Activated T-helper 1 cell treated with anti-CD3 and anti-CD28 coated beads, Interleukin-12 subunit alpha, Interleukin-12 subunit beta, Interleukin-2, Interleukin-4 antibody, amounts not matched to agents 30 ng/mL and 10 ng/mL and 1 ng/mL, durations not matched to agents 14 hours and 24 hours and 36 hours (primary cell): ENCODE data around the gene BCAR1. TPM values are rescaled to one million over a fixed set of nuclear protein-coding genes. Genes with fewer than 3 reads are reported as not detected.
"Not testable (repeated sequence)": the region's sequence is repeated elsewhere in the genome, so short reads cannot be mapped to it uniquely, and the experiment has no call there.

Experiments used
- DNase-seq: peaks from one replicate; pipeline ENCODE4 v3.0.0; 2021; ENCODE audit warnings: low spot score
- H3K27ac Mint-ChIP-seq: one replicate; pipeline ENCODE4 v1.8.0; 2021; ENCODE audit warnings: mild to moderate bottlenecking, mixed read lengths
- H3K27me3 Mint-ChIP-seq: one replicate; pipeline ENCODE4 v1.8.0; 2022; ENCODE audit warnings: mild to moderate bottlenecking, moderate library complexity, mixed read lengths; ENCODE audit not compliant: insufficient read depth
- H3K36me3 Mint-ChIP-seq: one replicate; pipeline ENCODE4 v1.8.0; 2021; ENCODE audit warnings: low read depth, mixed read lengths
- H3K4me1 Mint-ChIP-seq: one replicate; pipeline ENCODE4 v1.8.0; 2021; ENCODE audit warnings: low read depth, mixed read lengths
- H3K4me3 Mint-ChIP-seq: one replicate; pipeline ENCODE4 v1.8.0; 2021; ENCODE audit warnings: mild to moderate bottlenecking, moderate library complexity, mixed read lengths
- H3K9me3 Mint-ChIP-seq: one replicate; pipeline ENCODE4 v1.8.0; 2021; ENCODE audit warnings: mixed read lengths
- intact Hi-C: fragments of 100-400 bp; cut with micrococcal nuclease; formaldehyde crosslinking; loops from one replicate; pipeline ENCODE4 v1.15.1; 2024
- total RNA-seq: library from RNA; stranded (reverse); gene quantifications from 2 replicates; pipeline ENCODE4 v1.2.3, GENCODE V29; 2022

Gene BCAR1
- total RNA-seq, 1 donor from 2014 or later: 0.13 TPM

- DNase-seq, H3K4me3 Mint-ChIP-seq, H3K4me1 Mint-ChIP-seq, H3K27me3 Mint-ChIP-seq, H3K36me3 Mint-ChIP-seq, H3K27ac Mint-ChIP-seq, intact Hi-C loops, H3K9me3 Mint-ChIP-seq: not testable (repeated sequence)
Observed at GRCh38 chr16:75211286-75211685, 40.1 kb downstream of the BCAR1 start.

GRCh38 chr16:75209944-75210343, 41.5 kb downstream of the BCAR1 start:
- no peak overlapping the region for H3K27ac Mint-ChIP-seq
- intact Hi-C loops: no loop called here
- H3K9me3 Mint-ChIP-seq: no peaks in the 10 kb centered on the region

GRCh38 chr16:75209514-75209913, 41.9 kb downstream of the BCAR1 start:
- H3K4me3 Mint-ChIP-seq, H3K9me3 Mint-ChIP-seq, DNase-seq, H3K27me3 Mint-ChIP-seq, H3K4me1 Mint-ChIP-seq, intact Hi-C loops, H3K36me3 Mint-ChIP-seq, H3K27ac Mint-ChIP-seq: not testable (repeated sequence)

More at GRCh38 chr16:75209944-75210343, 41.5 kb downstream of the BCAR1 start:
- DNase-seq: no peak
- Mint-ChIP-seq H3K4me1 (no peaks in the 10 kb centered on the region), H3K36me3 (no peaks in the 10 kb centered on the region), H3K4me3 (no peak overlapping the region), H3K27me3 (no peaks in the 10 kb centered on the region)

- intact Hi-C loops: no loop called here
- no peak overlapping the region for H3K4me3 Mint-ChIP-seq
Observed at GRCh38 chr16:75208861-75209505, 42.4 kb downstream of the BCAR1 start.

GRCh38 chr16:75208242-75208825, 43.1 kb downstream of the BCAR1 start:
- Mint-ChIP-seq H3K4me1 (no peaks in the 10 kb centered on the region), H3K27me3 (no peaks in the 10 kb centered on the region), H3K36me3 (no peaks in the 10 kb centered on the region), H3K4me3 (no peak overlapping the region), H3K27ac (no peak overlapping the region), H3K9me3 (no peaks in the 10 kb centered on the region)
- intact Hi-C loops: no loop called here
- no peak for DNase-seq

More at GRCh38 chr16:75208861-75209505, 42.4 kb downstream of the BCAR1 start:
- no peak overlapping the region for H3K27ac Mint-ChIP-seq
- no peaks in the 10 kb centered on the region for H3K27me3 Mint-ChIP-seq
- H3K9me3 Mint-ChIP-seq: no peaks in the 10 kb centered on the region
- no peak for DNase-seq
- no peaks in the 10 kb centered on the region for H3K4me1 Mint-ChIP-seq
- no peaks in the 10 kb centered on the region for H3K36me3 Mint-ChIP-seq

- no peak overlapping the region for H3K4me3 Mint-ChIP-seq
- DNase-seq: no peak
- H3K9me3 Mint-ChIP-seq: no peaks in the 10 kb centered on the region
- no peaks in the 10 kb centered on the region for H3K4me1 Mint-ChIP-seq
- H3K27me3 Mint-ChIP-seq: no peaks in the 10 kb centered on the region
- H3K27ac Mint-ChIP-seq: no peak overlapping the region
- intact Hi-C loops: no loop called here
- no peaks in the 10 kb centered on the region for H3K36me3 Mint-ChIP-seq
Observed at GRCh38 chr16:75207831-75208230, 43.6 kb downstream of the BCAR1 start.

GRCh38 chr16:75206749-75207451, 44.5 kb downstream of the BCAR1 start, which contains the start of gene CTRB2:
TSS of gene CTRB2 (minus strand) at chr16:75207161. CDS start at chr16:75207141, 20 bp downstream.
- Mint-ChIP-seq H3K27me3 (peaks cover 2% of the 10 kb centered on the region), H3K4me1 (no peaks in the 10 kb centered on the region), H3K4me3 (no peak within 1 kb of the TSS), H3K9me3 (no peaks in the 10 kb centered on the region), H3K27ac (no peak within 1 kb of the TSS), H3K36me3 (no peaks in the 10 kb centered on the region)
- no peak for DNase-seq
- intact Hi-C loops: no loop called here

- H3K4me3 Mint-ChIP-seq, intact Hi-C loops, H3K4me1 Mint-ChIP-seq, H3K36me3 Mint-ChIP-seq, H3K27ac Mint-ChIP-seq, H3K9me3 Mint-ChIP-seq, DNase-seq, H3K27me3 Mint-ChIP-seq: not testable (repeated sequence)
Observed at GRCh38 chr16:75205961-75206748, 45.3 kb downstream of the BCAR1 start.

GRCh38 chr16:75205438-75205837, 46.0 kb downstream of the BCAR1 start:
- intact Hi-C loops, DNase-seq, H3K4me1 Mint-ChIP-seq, H3K27me3 Mint-ChIP-seq, H3K27ac Mint-ChIP-seq, H3K9me3 Mint-ChIP-seq, H3K36me3 Mint-ChIP-seq, H3K4me3 Mint-ChIP-seq: not testable (repeated sequence)

GRCh38 chr16:75204905-75205304, 46.5 kb downstream of the BCAR1 start:
- DNase-seq, H3K4me3 Mint-ChIP-seq, H3K4me1 Mint-ChIP-seq, H3K27ac Mint-ChIP-seq, intact Hi-C loops, H3K9me3 Mint-ChIP-seq, H3K36me3 Mint-ChIP-seq, H3K27me3 Mint-ChIP-seq: not testable (repeated sequence)

- Mint-ChIP-seq H3K4me1 (peaks cover 9% of the 10 kb centered on the region), H3K9me3 (no peaks in the 10 kb centered on the region), H3K27me3 (peaks cover 6% of the 10 kb centered on the region), H3K27ac (no peak overlapping the region), H3K36me3 (no peaks in the 10 kb centered on the region), H3K4me3 (no peak overlapping the region)
- intact Hi-C loops: no loop called here
- no peak for DNase-seq
Observed at GRCh38 chr16:75204410-75204758, 47.0 kb downstream of the BCAR1 start.

GRCh38 chr16:75203667-75204409, 47.6 kb downstream of the BCAR1 start:
- Mint-ChIP-seq H3K4me3 (no peak overlapping the region), H3K27me3 (peaks cover 9% of the 10 kb centered on the region), H3K27ac (no peak overlapping the region), H3K4me1 (peaks cover 11% of the 10 kb centered on the region), H3K36me3 (no peaks in the 10 kb centered on the region), H3K9me3 (no peaks in the 10 kb centered on the region)
- no peak for DNase-seq
- intact Hi-C loops: loop anchor here (2.0 kb wide), 1 partner anchor 17 kb away; no protein-coding TSS in a partner anchor
